ENCODE measurements around the gene ZNF423.

Gene ZNF423

DNA sequence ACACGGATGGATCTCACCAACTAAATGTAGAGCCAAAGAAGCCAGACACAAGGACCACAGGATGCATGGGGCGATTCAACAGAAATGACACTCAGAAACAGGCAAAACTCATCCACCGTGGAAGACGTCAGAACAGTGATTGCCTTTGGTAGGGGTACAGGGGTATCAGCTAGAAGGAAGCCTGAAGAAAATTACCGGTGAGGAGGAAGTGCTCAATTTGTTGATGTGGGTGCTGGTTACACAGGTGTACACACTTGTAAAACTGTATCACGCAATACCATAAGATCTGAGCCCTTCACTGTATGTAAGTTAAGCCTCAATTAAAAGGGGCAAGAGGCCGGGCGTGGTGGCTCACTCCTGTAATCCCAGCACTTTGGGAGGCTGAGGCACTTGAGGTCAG is 256.2 kb downstream of the ZNF423 start:
- DNase-seq (ENCODE audit: low read depth) = no peak

- DNase-seq (ENCODE audit: low read depth) = no peak
Measured at GRCh38 chr16:49599281-49599680, 256.6 kb downstream of the ZNF423 start.

- no peak for DNase-seq (ENCODE audit: low read depth)
Measured at GRCh38 chr16:49598383-49599170, 257.3 kb downstream of the ZNF423 start.

DNA sequence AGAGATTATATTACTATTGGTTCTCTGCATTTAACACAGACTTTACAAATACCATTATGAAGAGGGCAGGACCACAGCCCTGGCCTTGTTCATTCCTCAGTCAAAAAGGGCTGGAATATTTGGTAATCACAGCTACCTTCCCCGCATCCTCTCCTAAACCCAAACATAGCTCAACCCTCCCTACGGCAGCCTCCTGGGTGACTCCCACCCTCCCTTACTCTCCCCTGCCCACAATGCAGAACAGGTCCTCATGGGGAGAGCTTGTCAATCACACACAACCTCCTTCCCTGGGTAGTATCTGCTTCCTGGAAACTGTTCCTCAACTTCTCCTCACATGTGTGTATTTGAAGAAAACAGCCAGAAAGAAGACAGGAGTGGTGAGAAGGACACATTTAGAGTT is 258.1 kb downstream of the ZNF423 start:
- no peak for DNase-seq (ENCODE audit: low read depth)

- DNase-seq (ENCODE audit: low read depth) = no peak
Measured at GRCh38 chr16:49596648-49597291, 259.1 kb downstream of the ZNF423 start.

DNA sequence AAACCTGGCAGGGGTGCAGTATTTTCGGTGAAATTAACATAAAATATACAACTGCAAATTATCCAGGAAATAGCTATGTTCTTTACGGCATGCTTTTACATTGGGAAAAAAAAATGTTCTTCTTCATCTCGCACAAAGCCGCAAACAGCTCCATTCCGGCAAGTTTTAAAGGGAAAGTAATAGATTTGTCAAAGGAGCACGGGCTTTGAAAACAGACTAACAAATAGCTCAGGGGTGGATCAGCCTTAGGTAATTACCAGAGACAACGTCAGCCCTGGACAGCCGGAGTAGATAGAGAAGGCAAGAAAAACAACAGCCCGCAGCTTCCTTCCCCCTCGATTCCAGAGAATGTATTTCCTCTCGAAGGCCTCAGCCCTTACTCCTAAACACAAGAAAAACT is 259.8 kb downstream of the ZNF423 start:
- no peak for DNase-seq (ENCODE audit: low read depth)

DNA sequence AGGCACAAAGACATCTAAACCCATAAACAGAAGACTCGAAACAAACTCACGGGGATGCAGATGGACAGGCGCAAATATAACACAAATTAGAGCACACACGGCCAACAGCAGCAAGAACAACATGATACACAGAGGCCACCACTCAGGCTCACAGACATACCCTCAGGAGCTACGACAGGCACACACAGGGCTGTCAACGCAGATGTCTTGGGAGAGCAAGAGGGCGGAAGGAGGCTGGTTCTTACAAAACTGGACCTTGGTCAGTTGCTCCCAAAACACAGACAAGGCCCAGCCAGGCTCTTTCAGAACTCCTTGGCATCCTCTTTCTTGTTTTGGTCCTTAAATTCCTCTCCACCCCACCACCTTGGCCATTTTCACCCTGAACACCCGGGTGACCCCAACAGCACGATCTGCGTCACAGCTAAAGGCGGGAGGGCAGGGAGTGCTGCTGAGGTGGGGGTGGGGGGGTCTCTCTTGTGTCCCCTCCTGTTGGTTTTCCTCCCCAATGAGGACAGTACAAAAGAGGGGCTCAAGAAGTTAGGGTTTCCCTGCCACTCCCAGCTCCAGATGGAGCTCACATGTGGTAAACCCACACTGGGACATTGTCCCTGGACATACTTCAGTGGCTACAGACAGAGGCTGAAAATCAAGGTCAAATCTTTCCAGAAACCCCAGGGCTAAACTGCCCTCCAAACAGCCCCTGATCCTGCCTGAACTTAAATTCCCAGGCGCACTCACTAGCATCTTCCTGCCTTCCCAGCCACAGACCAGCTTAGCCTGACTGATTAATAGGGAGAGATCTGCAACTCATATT is 261.0 kb downstream of the ZNF423 start:
- no peak for DNase-seq (ENCODE audit: low read depth)

GRCh38 chr16:49594153-49594552 is 261.8 kb downstream of the ZNF423 start:
- DNase-seq (ENCODE audit: low read depth) = no peak

GRCh38 chr16:49593424-49594040 is 262.4 kb downstream of the ZNF423 start:
- no peak for DNase-seq (ENCODE audit: low read depth)

DNA sequence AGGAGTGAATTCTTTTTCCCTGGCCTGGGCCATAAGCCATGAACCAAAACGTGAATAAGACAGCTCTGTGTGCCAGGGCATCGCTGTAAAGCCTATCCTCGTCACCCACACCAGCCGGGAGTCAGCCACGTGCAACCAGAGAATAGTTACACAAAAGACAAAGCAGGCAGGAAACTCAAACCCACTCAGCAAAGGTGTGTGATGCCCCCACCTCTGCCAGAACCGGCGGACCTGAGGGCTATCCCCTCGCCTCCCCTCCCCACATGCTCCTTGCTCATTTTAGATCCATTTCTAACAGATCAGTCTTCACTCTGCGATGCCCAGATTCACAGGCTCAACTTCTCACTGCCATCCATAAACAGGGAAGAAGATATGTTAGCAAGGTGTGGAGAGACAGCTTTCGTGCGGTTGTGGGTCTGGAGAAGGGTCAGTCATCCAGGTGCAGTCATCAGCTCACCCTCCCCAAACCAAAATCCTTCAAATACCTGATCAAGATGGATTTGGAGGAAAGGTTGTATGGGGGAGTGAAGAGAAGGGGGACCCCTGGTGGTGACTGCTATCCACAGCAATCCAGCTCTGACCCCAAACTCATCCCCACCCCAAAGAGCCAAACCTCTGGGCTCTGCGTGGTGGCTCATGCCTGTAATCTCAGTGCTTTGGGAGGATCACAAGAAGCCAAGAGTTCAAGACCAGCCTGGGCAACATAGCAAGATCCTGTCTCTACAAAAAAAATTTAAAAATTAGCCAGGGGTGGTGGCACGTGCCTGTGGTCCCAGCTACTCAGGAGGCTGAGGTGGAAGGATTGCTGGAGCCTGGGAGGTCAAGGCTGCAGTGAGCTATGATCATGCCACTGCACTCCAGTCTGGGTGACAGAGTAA is 263.1 kb downstream of the ZNF423 start:
- no peak for DNase-seq (ENCODE audit: low read depth)

DNA sequence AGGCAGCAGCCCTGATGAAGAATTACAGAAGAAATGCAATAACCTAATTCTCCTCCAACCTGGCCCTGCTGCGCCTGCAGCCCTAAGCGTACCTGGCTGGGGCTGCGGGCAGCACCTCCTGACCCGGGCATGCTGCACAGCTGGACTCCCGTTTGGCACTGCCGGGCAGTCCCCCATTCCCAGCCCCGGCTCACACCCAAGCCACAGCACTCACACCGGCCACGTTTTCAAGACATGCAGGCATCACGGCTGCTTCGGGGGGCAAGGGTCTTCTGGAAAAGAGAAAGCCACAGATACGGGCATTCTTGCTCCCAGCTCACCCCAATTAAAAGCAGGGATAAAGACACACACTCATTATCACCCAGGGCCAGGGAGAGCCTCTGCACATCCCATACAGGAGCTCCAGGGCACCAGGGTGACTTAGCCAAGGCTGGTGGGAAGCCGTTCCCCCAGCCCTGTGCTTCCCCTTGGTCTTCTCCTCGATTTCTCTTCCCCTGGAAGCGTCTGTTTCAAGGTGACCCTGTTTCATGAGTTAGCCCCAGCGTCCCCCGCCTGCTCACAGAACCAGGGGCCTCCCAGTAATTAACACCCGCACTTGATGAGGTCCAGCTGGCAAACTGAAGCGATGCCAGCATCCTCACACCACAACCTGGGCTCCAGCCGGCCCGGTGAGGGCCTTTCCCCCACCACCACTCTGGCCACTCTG is 265.6 kb downstream of the ZNF423 start:
- no peak for DNase-seq (ENCODE audit: low read depth)

GRCh38 chr16:49589544-49590031 is 266.3 kb downstream of the ZNF423 start:
- no peak for DNase-seq (ENCODE audit: low read depth)

GRCh38 chr16:49588729-49589384 is 267.1 kb downstream of the ZNF423 start:
- no peak for DNase-seq (ENCODE audit: low read depth)

GRCh38 chr16:49588026-49588425 is 267.9 kb downstream of the ZNF423 start:
- no peak for DNase-seq (ENCODE audit: low read depth)

- no peak for DNase-seq (ENCODE audit: low read depth)
Measured at GRCh38 chr16:49587511-49587910, 268.4 kb downstream of the ZNF423 start.

GRCh38 chr16:49586466-49587450 is 269.2 kb downstream of the ZNF423 start:
- DNase-seq (ENCODE audit: low read depth) = no peak

GRCh38 chr16:49585143-49585832 is 270.6 kb downstream of the ZNF423 start:
- DNase-seq (ENCODE audit: low read depth) = no peak

DNA sequence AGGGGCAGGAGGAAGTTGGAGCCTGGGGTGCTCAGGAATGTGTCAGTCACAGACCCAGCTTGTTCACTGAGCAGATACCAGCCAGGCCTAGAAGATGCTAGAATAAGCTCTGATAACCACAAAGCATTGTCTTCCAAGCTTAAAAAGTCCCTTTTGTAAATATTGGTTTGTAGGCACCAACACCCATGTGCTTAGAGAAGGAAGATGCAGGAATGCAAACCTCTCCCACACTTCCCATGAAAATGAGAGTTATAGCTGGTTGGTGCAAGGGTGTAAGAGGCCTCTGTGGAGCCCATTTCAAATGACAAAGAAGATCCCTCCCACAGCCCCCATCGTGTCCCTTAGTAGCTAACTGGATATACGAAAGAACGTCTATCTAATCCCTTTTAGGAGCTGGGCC is 272.0 kb downstream of the ZNF423 start:
- no peak for DNase-seq (ENCODE audit: low read depth)
